Measurements from ENCODE around the gene MYO1H.
A peak's percentile ranks its signal among the peaks of the same experiment; 100 is the strongest.

MYO1H gene

GRCh38 chr12:109446869-109447268 is 99.2 kb downstream of the MYO1H start:
- no peak for DNase-seq

DNA sequence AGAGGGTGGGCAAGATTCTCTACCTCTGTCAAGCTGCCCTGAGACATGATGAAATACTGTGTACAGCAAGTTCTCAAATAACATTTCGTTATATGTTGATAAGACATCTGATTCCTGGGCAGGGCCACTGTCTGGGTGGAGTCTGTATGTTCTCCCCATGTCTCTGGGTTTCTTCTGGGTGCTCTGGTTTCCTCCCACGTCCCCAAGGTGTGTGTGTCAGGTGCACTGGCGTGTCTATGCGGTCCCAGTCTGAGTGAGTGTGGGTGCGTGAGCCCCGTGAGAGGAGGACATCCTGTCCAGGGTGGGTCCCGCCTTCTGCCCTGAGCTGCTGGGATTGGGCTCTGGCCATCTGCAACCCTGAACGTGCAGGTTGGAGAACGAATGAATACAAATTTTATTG is 99.8 kb downstream of the MYO1H start:
- DNase-seq = no peak

- DNase-seq = no peak
Measured at GRCh38 chr12:109448272-109448671, 100.6 kb downstream of the MYO1H start.

DNA sequence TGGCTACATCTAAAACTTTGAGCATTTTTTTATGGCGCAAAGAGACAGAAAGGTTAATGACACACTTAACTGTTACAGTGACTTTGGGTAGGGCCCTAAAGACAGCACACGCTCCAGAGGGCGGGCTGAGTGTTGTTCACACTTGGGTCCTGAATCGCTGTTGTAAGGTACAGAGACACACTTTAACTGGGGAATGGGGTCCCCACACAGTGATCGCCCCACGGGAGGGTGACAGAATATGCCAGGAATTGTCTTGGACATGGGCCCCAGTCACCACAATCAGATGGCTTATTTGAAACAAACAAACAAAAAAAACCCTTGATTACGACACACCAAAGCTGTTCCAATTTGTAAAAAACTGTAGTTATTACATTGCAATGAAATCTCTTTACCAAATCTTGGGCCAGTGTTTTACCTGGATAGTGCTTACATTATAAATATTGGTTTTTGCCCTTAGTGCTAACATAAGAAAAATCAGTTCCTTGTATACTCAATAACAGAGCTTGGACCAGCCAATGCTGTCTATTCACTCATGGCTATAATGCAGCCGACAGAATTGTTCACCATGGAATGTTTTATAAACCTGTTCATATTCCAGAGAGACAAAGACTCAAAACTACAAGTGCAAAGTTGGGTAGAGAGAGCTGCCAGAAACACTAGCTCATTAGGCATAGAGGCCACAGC is 101.1 kb downstream of the MYO1H start:
- no peak for DNase-seq

DNA sequence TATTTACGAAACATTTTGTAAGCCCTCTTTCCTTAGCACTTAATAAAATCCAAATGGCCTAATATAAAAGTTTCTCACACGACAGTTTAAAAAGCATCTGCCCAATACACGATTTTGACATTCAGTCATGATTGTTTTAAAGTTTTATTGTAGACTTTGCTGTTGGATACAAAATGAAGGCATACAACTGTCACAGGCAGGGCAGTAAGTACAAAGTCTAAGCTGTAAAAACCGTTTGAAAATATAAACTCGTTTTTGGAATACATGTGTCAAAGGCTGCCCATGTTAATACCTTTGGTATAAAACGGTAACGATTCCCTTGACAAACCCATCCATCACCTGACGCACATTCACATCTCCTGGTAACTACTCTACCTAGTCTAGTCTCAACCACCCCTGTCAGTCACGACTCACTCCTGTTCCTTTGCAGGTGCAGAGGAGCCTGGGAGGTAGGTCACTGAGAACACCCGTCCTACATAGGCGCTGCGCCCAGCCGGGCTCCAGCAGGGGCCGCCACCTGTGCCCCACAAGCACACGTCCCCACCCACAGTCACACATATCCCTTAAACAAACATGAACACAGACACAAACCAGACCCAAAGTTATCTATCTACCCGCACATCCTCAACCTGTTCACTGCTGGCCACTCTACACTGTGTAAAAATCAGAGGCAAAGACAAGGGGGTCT is 102.3 kb downstream of the MYO1H start:
- DNase-seq = no peak

DNA sequence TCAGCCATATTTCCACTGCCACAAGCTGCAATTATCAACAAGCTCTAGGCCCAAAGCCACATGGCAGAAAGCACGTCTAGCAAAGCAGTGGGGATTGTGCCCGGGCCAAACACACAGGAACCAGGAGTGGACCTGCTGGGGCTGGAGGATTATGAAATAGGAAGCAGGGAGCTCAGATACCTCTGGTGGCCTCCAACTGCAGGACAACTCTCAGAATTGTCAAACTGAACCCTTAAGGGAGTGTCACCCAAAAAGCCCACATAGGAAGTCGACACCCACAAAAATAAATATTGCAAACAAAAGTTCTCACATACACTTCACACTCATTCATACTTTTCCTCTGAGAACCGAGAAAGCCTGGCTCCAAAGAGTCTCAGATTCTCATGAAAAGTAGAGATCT is 103.3 kb downstream of the MYO1H start:
- DNase-seq = no peak

GRCh38 chr12:109451400-109451799 is 103.7 kb downstream of the MYO1H start:
- no peak for DNase-seq

GRCh38 chr12:109452489-109452888 is 104.8 kb downstream of the MYO1H start:
- DNase-seq = no peak

GRCh38 chr12:109455706-109456105 is 108.0 kb downstream of the MYO1H start:
- no peak for DNase-seq

- no peak for DNase-seq
Measured at GRCh38 chr12:109458086-109458485, 110.4 kb downstream of the MYO1H start.

DNA sequence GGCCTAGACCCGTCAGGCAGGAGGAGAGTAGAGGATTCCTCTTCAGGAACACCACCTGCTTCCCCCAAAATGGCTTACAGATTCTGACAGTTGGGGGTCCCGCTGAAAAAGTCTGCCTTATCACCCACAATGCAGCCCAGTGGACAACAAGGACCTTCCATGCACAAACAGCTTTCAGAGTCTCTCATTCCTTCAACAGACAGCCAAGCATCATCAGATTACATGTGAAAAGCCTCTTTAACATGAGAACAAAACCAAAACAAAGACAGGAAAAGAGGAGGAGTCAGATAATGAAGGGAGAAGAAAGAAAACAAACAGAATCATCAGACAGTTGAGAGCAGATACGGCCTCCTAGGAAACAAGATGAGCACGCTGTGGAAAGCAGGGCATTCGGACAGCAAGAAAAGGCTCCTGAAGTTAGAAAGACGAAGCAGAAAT is 111.1 kb downstream of the MYO1H start:
- peak in 1 of 58 donors; percentile 30 for DNase-seq

- no peak for DNase-seq
Measured at GRCh38 chr12:109459247-109459646, 111.5 kb downstream of the MYO1H start.

GRCh38 chr12:109460538-109460937 is 112.8 kb downstream of the MYO1H start:
- DNase-seq = no peak

- peak in 6 of 58 donors; percentile 5 to 28 (median 12) for DNase-seq
Measured at GRCh38 chr12:109461049-109461845, 113.5 kb downstream of the MYO1H start.

- peak in 17 of 58 donors; percentile 3 to 65 (median 32) for DNase-seq
Measured at GRCh38 chr12:109461846-109462756, 114.4 kb downstream of the MYO1H start.

- DNase-seq = peak in 6 of 58 donors; percentile 5 to 35 (median 21)
Measured at GRCh38 chr12:109462868-109463692, 115.4 kb downstream of the MYO1H start.

GRCh38 chr12:109463756-109464155 is 116.1 kb downstream of the MYO1H start:
- no peak for DNase-seq

- DNase-seq = no peak
Measured at GRCh38 chr12:109464642-109465351, 117.1 kb downstream of the MYO1H start.

- no peak for DNase-seq
Measured at GRCh38 chr12:109466305-109466704, 118.6 kb downstream of the MYO1H start.

All from anterior cingulate cortex (tissue), 58 donors.